Psoas muscle (tissue), 8 donors: Measurements from ENCODE around the gene CTDSPL2. TPM values are rescaled to one million over a fixed set of nuclear protein-coding genes. Genes with fewer than 3 reads are reported as not detected.

ENCODE experiments used
- ATAC-seq, 4 donors: fragments of 200-7000 bp; cut with Tn5 transposase; one replicate each; pipeline ENCODE4 v1.9.1; 2020; ENCODE audit warnings: moderate library complexity in 3 of 4, mild to moderate bottlenecking in 2 of 4
- DNase-seq, 2 donors: peaks; one replicate each; pipeline ENCODE4 v3.0.0-alpha.2; 2020
- H3K27ac ChIP-seq: fragments of 200-600 bp; one replicate; pipeline ENCODE4 v1.8.0; 2022
- H3K27me3 ChIP-seq, 3 donors: fragments of 200-600 bp in 1 of 3; one replicate each; pipeline versions ENCODE4 v1.6.1 to v1.8.0; 2013 to 2022; ENCODE audit warnings: low read length in 2 of 3, mild to moderate bottlenecking in 2 of 3, moderate library complexity in 1 of 3; ENCODE audit not compliant: insufficient read depth in 3 of 3
- H3K36me3 ChIP-seq, 2 donors: fragments of 200-600 bp in 1 of 2; one replicate each; pipeline versions ENCODE4 v1.6.1 to v1.8.0; 2013 to 2022; ENCODE audit warnings: low read depth in 1 of 2, mild to moderate bottlenecking in 1 of 2, moderate library complexity in 1 of 2; ENCODE audit not compliant: insufficient read depth in 1 of 2
- H3K4me1 ChIP-seq: fragments of 200-600 bp; one replicate; pipeline ENCODE4 v1.8.0; 2022
- H3K4me3 ChIP-seq: fragments of 200-600 bp; one replicate; pipeline ENCODE4 v1.8.0; 2022; ENCODE audit warnings: mild to moderate bottlenecking
- H3K9me3 ChIP-seq: fragments of 200-600 bp; one replicate; pipeline ENCODE4 v1.8.0; 2022
- WGBS, 3 donors: extraction: QIAGEN DNeasy Blood & Tissue Kit; methylation state at CpG; one replicate each; pipeline versions ENCODE4 v1.1.6 to v1.1.7; 2013; 5-methylcytosine and 5-hydroxymethylcytosine counted together
- intact Hi-C, 2 donors: fragments of 100-400 bp; cut with DNase I; formaldehyde crosslinking; loops; one replicate each; pipeline versions ENCODE4 v1.11.0 to v1.14.2; 2022
- polyA plus RNA-seq, 3 donors: library from polyadenylated mRNA; stranded (reverse); fragments of 200-250 nt; gene quantifications; one replicate each; pipeline ENCODE4 v1.2.3, GENCODE V29; 2013
- total RNA-seq, 4 donors: library from RNA; stranded (reverse); fragmentation: NEBNext Ultra II Directional in 2 of 4; extraction: Animal tissue kit (Norgen Biotek cat#: 25700) in 2 of 4; gene quantifications; one replicate each; pipeline versions ENCODE4 v1.2.1 to v1.2.4, GENCODE V29; 2021 to 2023
- TF ChIP-seq, protein P1 (sequence below): fragments of 200-600 bp; IDR thresholded peaks from one replicate; pipeline ENCODE4 v1.8.0; 2022; ENCODE audit warnings: antibody characterized with exemption
- donor health status: healthy with polysubstance abuse.
- donor health status: DM: no; HTN: no; CAD: no; lungs with moderate emphysema.
- donor health status: Bipolar disorder and iron deficiency.
- donor health status: healthy.
- donor health status: DM: yes; HTN: yes; CAD: no.
- donor health status: DM: no; HTN: no; CAD: no.
- donor health status: DM: no; HTN: no; CAD: no.
- donor health status: DM: yes; HTN: yes; CAD: no.

Gene CTDSPL2
- total and polyA plus RNA-seq, 7 donors: 3.2 to 18.1 (median 12.1) TPM

- Histone ChIP-seq H3K27me3 (no peaks in the 10 kb centered on the region), H3K27ac (no peak overlapping the region), H3K4me3 (no peak overlapping the region), H3K36me3 (no peaks in the 10 kb centered on the region), H3K4me1 (peaks cover 14% of the 10 kb centered on the region), H3K9me3 (no peaks in the 10 kb centered on the region)
- no peak for DNase-seq
- 97 to 100% (median 98%) methylated on average over 2 of the region's 2 CpGs for WGBS, 3 donors
- TF ChIP-seq, protein P1, sequence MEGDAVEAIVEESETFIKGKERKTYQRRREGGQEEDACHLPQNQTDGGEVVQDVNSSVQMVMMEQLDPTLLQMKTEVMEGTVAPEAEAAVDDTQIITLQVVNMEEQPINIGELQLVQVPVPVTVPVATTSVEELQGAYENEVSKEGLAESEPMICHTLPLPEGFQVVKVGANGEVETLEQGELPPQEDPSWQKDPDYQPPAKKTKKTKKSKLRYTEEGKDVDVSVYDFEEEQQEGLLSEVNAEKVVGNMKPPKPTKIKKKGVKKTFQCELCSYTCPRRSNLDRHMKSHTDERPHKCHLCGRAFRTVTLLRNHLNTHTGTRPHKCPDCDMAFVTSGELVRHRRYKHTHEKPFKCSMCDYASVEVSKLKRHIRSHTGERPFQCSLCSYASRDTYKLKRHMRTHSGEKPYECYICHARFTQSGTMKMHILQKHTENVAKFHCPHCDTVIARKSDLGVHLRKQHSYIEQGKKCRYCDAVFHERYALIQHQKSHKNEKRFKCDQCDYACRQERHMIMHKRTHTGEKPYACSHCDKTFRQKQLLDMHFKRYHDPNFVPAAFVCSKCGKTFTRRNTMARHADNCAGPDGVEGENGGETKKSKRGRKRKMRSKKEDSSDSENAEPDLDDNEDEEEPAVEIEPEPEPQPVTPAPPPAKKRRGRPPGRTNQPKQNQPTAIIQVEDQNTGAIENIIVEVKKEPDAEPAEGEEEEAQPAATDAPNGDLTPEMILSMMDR: no peak
- intact Hi-C loops: no loop called here
- no peak for ATAC-seq
Observed at GRCh38 chr15:44435893-44436667, 8.7 kb downstream of the CTDSPL2 start.

DNA sequence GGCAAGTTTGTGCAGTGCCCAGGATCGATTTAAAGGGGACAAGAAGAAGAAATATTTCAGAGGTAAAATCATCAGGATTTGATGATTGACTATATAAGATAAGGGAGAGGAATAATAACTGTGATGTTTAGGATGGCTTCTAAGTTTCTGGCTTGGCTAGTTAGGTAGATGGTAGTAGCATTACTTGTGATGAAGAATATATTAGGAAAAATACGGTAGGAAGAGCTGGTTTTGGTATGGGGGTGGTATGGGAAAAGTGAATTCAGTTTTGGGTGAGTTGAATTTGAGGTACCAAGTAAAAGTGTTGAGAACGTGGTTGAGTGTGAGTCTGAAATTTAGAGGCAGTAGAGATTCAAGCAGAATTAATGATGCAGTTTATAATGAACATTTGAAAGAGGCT, 11.0 kb downstream of the CTDSPL2 start:
- TF ChIP-seq, protein P1: no peak
- intact Hi-C loops: no loop called here
- H3K27ac ChIP-seq: no peak overlapping the region
- no peak overlapping the region for H3K4me3 ChIP-seq
- ATAC-seq (no peak), DNase-seq (no peak)
- H3K4me1 ChIP-seq: peaks cover 14% of the 10 kb centered on the region
- H3K27me3 ChIP-seq: no peaks in the 10 kb centered on the region
- peaks cover 2% of the 10 kb centered on the region for H3K9me3 ChIP-seq
- no peaks in the 10 kb centered on the region for H3K36me3 ChIP-seq
- WGBS, 3 donors: 83 to 92% (median 88%) methylated on average over 3 of the region's 3 CpGs

DNA sequence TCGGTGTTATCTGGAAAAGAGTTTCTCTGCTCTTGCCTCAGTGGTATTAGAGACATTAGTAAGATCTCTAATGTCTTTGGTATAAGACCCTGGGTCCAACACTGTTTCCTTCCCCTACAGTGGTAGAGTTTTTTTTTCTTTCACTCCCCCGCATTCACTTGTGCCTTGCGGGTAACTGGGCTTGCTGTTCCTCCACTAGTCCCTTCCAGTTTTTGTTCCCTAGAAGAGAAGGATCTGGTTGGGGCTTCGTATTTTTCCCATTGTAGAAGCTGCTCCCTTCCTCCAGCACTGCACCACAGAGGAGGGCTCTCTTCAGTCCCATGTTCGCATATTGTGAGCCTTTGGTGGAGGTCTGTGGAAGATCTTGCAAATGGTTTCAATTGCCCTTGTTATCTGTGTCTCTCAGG, 13.7 kb downstream of the CTDSPL2 start:
- H3K4me1 ChIP-seq: peaks cover 12% of the 10 kb centered on the region
- H3K36me3 ChIP-seq: no peaks in the 10 kb centered on the region
- TF ChIP-seq, protein P1: no peak
- DNase-seq (no peak), ATAC-seq (no peak)
- 83 to 88% (median 85%) methylated on average over 5 of the region's 5 CpGs for WGBS, 3 donors
- H3K4me3 ChIP-seq: no peak overlapping the region
- H3K27me3 ChIP-seq: no peaks in the 10 kb centered on the region
- no peak overlapping the region for H3K27ac ChIP-seq
- H3K9me3 ChIP-seq: peaks cover 5% of the 10 kb centered on the region
- intact Hi-C loops: no loop called here

- TF ChIP-seq, protein P1: no peak
- ATAC-seq (no peak), DNase-seq (no peak)
- Histone ChIP-seq H3K27ac (no peak overlapping the region), H3K4me3 (no peak overlapping the region), H3K4me1 (peaks cover 7% of the 10 kb centered on the region), H3K27me3 (no peaks in the 10 kb centered on the region), H3K36me3 (no peaks in the 10 kb centered on the region), H3K9me3 (peaks cover 5% of the 10 kb centered on the region)
- 95 to 99% (median 98%) methylated on average over 3 of the region's 3 CpGs for WGBS, 3 donors
- intact Hi-C loops: no loop called here
Observed at GRCh38 chr15:44443515-44443914, 16.1 kb downstream of the CTDSPL2 start.
